ENCODE measurements around the gene FGFR1OP2. TPM values are rescaled to one million over a fixed set of nuclear protein-coding genes. Genes with fewer than 3 reads are reported as not detected.

FGFR1OP2 gene
- total RNA-seq, 1 donor, result 47.8 TPM

GRCh38 chr12:27014859-27015729 lies 76.8 kb downstream of the FGFR1OP2 start:
- no peak for TF ChIP-seq CTCF (IDR thresholded peaks at IDR 0.05; ENCODE audit: extremely low read depth, low read depth, low read length)
- DNase-seq (ENCODE audit: insufficient read length, low spot score, missing footprints), result no peak
- peaks cover 32% of the 10 kb centered on the region for H3K79me2 ChIP-seq (ENCODE audit: insufficient read depth, low read length)
- H2AFZ ChIP-seq (ENCODE audit: low read length), result peak overlapping the region; percentile 96
- peak overlapping the region; percentile 98 for H3K27ac ChIP-seq (ENCODE audit: low read depth, low read length)
- no peaks in the 10 kb centered on the region for H3K27me3 ChIP-seq (ENCODE audit: insufficient read depth, low read length)
- H3K36me3 ChIP-seq (ENCODE audit: insufficient read depth, low read length), result no peaks in the 10 kb centered on the region
- peaks cover 23% of the 10 kb centered on the region for H3K4me1 ChIP-seq (ENCODE audit: insufficient read depth, low read length)
- no peaks in the 10 kb centered on the region for H4K20me1 ChIP-seq (ENCODE audit: insufficient read depth, low read length)
- H3K9me3 ChIP-seq (ENCODE audit: low read depth, low read length), result no peaks in the 10 kb centered on the region
- H3K4me3 ChIP-seq (ENCODE audit: insufficient read depth, low read length), result peak overlapping the region; percentile 80
- peak overlapping the region; percentile 97 for H3K4me2 ChIP-seq (ENCODE audit: insufficient read depth, low read length)

- peak overlapping the region; percentile 97 for H3K4me2 ChIP-seq (ENCODE audit: insufficient read depth, low read length)
- H3K27ac ChIP-seq (ENCODE audit: low read depth, low read length), result peak overlapping the region; percentile 98
- no peak overlapping the region for H3K4me3 ChIP-seq (ENCODE audit: insufficient read depth, low read length)
- DNase-seq (ENCODE audit: insufficient read length, low spot score, missing footprints), result no peak
- H3K4me1 ChIP-seq (ENCODE audit: insufficient read depth, low read length), result peaks cover 23% of the 10 kb centered on the region
- TF ChIP-seq CTCF (IDR thresholded peaks at IDR 0.05; ENCODE audit: extremely low read depth, low read depth, low read length), result peak; percentile 60
- H2AFZ ChIP-seq (ENCODE audit: low read length), result peak overlapping the region; percentile 96
- no peaks in the 10 kb centered on the region for H3K36me3 ChIP-seq (ENCODE audit: insufficient read depth, low read length)
- H4K20me1 ChIP-seq (ENCODE audit: insufficient read depth, low read length), result no peaks in the 10 kb centered on the region
- H3K9me3 ChIP-seq (ENCODE audit: low read depth, low read length), result no peaks in the 10 kb centered on the region
- no peaks in the 10 kb centered on the region for H3K27me3 ChIP-seq (ENCODE audit: insufficient read depth, low read length)
- peaks cover 25% of the 10 kb centered on the region for H3K79me2 ChIP-seq (ENCODE audit: insufficient read depth, low read length)
Measured at GRCh38 chr12:27015730-27016076, 77.4 kb downstream of the FGFR1OP2 start.

Other genes with a start within 250 kb of the FGFR1OP2 start
- 19.2 and 21.2 TPM in 2 replicates for gene ITPR2, start 105.3 kb upstream of the FGFR1OP2 start, total RNA-seq
- gene INTS13, start 489 bp upstream of the FGFR1OP2 start, total RNA-seq, result 25.9 and 26.1 TPM in 2 replicates
- 68.0 and 87.2 TPM in 2 replicates for gene TM7SF3, start 75.9 kb downstream of the FGFR1OP2 start, total RNA-seq
- 63.0 and 77.2 TPM in 2 replicates for gene MED21, start 84.1 kb downstream of the FGFR1OP2 start, total RNA-seq
- not detected in 2 replicates for gene C12orf71, start 144.1 kb downstream of the FGFR1OP2 start, total RNA-seq